ENCODE results near the gene RFXANK. TPM values are rescaled to one million over a fixed set of nuclear protein-coding genes. Genes with fewer than 3 reads are reported as not detected.
A peak's percentile ranks its signal among the peaks of the same experiment; 100 is the strongest.
"Not testable (repeated sequence)": the region's sequence is repeated elsewhere in the genome, so short reads cannot be mapped to it uniquely, and the experiment has no call there.

RFXANK gene
- total and polyA plus RNA-seq, 2 donors (not counting 1 experiment from before 2014, with no cell fraction given), result 77.9 to 100 TPM

GRCh38 chr19:19217099-19217498, 25.0 kb downstream of the RFXANK start:
- DNase-seq (no peak), ATAC-seq (ENCODE audit: low read depth) (no peak)
- ChIA-PET CTCF (no interaction called here), POLR2A (no interaction called here)
- no peak overlapping the region for H3K4me2 ChIP-seq (replicated peaks; ENCODE audit: low read depth, low read length, poor library complexity, severe bottlenecking)
- no peak overlapping the region for H3K4me3 Mint-ChIP-seq
- no peak overlapping the region for H3K9ac ChIP-seq (ENCODE audit: low read length)
- H3K36me3 ChIP-seq (replicated peaks in 1 of 2; ENCODE audit: control extremely low read depth in 1 of 2, control insufficient read depth in 1 of 2, extremely low read depth in 1 of 2, insufficient read depth in 2 of 2, low read length in 1 of 2), result no peaks in the 10 kb centered on the region
- peaks cover 0 to 23% (median 0%) of the 10 kb centered on the region in 3 donors for H3K9me3 ChIP-seq (ENCODE audit: control extremely low read depth in 1 of 3, control insufficient read depth in 2 of 3, insufficient read depth in 1 of 3, low read length in 2 of 3)
- H4K20me1 ChIP-seq (ENCODE audit: control insufficient read depth, insufficient read depth, low read length, poor library complexity, severe bottlenecking), result no peaks in the 10 kb centered on the region
- no peaks in the 10 kb centered on the region for H3K79me2 ChIP-seq (ENCODE audit: control insufficient read depth, insufficient read depth, low read length)
- H3K27ac Mint-ChIP-seq, result no peak overlapping the region
- H3K4me1 Mint-ChIP-seq, result peaks cover 4% of the 10 kb centered on the region
- peaks cover 0 to 45% (median 21%) of the 10 kb centered on the region in 4 experiments for H3K27me3 ChIP-seq (replicated peaks in 1 of 4; ENCODE audit: control extremely low read depth in 1 of 4, control insufficient read depth in 3 of 4, insufficient read depth in 4 of 4, low read length in 3 of 4)
- H3K4me1 ChIP-seq (ENCODE audit: control insufficient read depth in 2 of 2, insufficient read depth in 2 of 2, low read length in 2 of 2), result peaks cover 0 to 5% of the 10 kb centered on the region in 2 donors
- no peak for TF ChIP-seq EZH2 (IDR thresholded peaks at IDR 0.05; ENCODE audit: borderline replicate concordance, insufficient read depth, low read depth, low read length, poor library complexity, severe bottlenecking)
- TF ChIP-seq CTCF (IDR thresholded peaks at IDR 0.05), result peak; percentile 20
- no peak overlapping the region for H3K4me3 ChIP-seq (ENCODE audit: control extremely low read depth in 1 of 5, extremely low read depth in 1 of 5, insufficient read depth in 1 of 5, low read depth in 2 of 5, low read length in 4 of 5)
- H3K27ac ChIP-seq (ENCODE audit: low read length in 2 of 2), result no peak overlapping the region
- no peak overlapping the region for H2AFZ ChIP-seq (ENCODE audit: insufficient read depth, low read depth, low read length, poor library complexity, severe bottlenecking)
- peaks cover 40% of the 10 kb centered on the region for H3K27me3 Mint-ChIP-seq
- WGBS (ENCODE audit: insufficient coverage), result 73% methylated on average over 3 of the region's 4 CpGs
- intact Hi-C loops (cut with micrococcal nuclease), result no loop called here
- H3K9me3 Mint-ChIP-seq (ENCODE audit: insufficient read depth), result no peaks in the 10 kb centered on the region

GRCh38 chr19:19218911-19219310, 26.9 kb downstream of the RFXANK start:
- Histone ChIP-seq H3K4me3 (ENCODE audit: control extremely low read depth in 1 of 5, extremely low read depth in 1 of 5, insufficient read depth in 1 of 5, low read depth in 2 of 5, low read length in 4 of 5) (no peak overlapping the region), H3K27me3 (replicated peaks in 1 of 4; ENCODE audit: control extremely low read depth in 1 of 4, control insufficient read depth in 3 of 4, insufficient read depth in 4 of 4, low read length in 3 of 4) (peaks cover 0 to 31% (median 12%) of the 10 kb centered on the region in 4 experiments), H4K20me1 (ENCODE audit: control insufficient read depth, insufficient read depth, low read length, poor library complexity, severe bottlenecking) (no peaks in the 10 kb centered on the region), H3K27ac (ENCODE audit: low read length in 2 of 2) (no peak overlapping the region), H3K4me1 (ENCODE audit: control insufficient read depth in 2 of 2, insufficient read depth in 2 of 2, low read length in 2 of 2) (peaks cover 0 to 3% of the 10 kb centered on the region in 2 donors), H2AFZ (ENCODE audit: insufficient read depth, low read depth, low read length, poor library complexity, severe bottlenecking) (no peak overlapping the region), H3K79me2 (ENCODE audit: control insufficient read depth, insufficient read depth, low read length) (no peaks in the 10 kb centered on the region), H3K9ac (ENCODE audit: low read length) (no peak overlapping the region), H3K9me3 (ENCODE audit: control extremely low read depth in 1 of 3, control insufficient read depth in 2 of 3, insufficient read depth in 1 of 3, low read length in 2 of 3) (peaks cover 0 to 13% (median 0%) of the 10 kb centered on the region in 3 donors), H3K4me2 (replicated peaks; ENCODE audit: low read depth, low read length, poor library complexity, severe bottlenecking) (no peak overlapping the region), H3K36me3 (replicated peaks in 1 of 2; ENCODE audit: control extremely low read depth in 1 of 2, control insufficient read depth in 1 of 2, extremely low read depth in 1 of 2, insufficient read depth in 2 of 2, low read length in 1 of 2) (no peaks in the 10 kb centered on the region)
- WGBS (ENCODE audit: insufficient coverage), result 91% methylated on average over 21 of the region's 21 CpGs
- ATAC-seq (ENCODE audit: low read depth), result no peak
- H3K4me3 Mint-ChIP-seq, result no peak overlapping the region
- H3K27ac Mint-ChIP-seq, result no peak overlapping the region
- ChIA-PET POLR2A (no interaction called here), CTCF (no interaction called here)
- peaks cover 31% of the 10 kb centered on the region for H3K27me3 Mint-ChIP-seq
- TF ChIP-seq EZH2 (IDR thresholded peaks at IDR 0.05; ENCODE audit: borderline replicate concordance, insufficient read depth, low read depth, low read length, poor library complexity, severe bottlenecking), result no peak
- no peak for TF ChIP-seq CTCF (IDR thresholded peaks at IDR 0.05)
- no peak for DNase-seq
- no peaks in the 10 kb centered on the region for H3K9me3 Mint-ChIP-seq (ENCODE audit: insufficient read depth)
- intact Hi-C loops (cut with micrococcal nuclease), result no loop called here
- H3K4me1 Mint-ChIP-seq, result peaks cover 2% of the 10 kb centered on the region

- H3K27me3 Mint-ChIP-seq, result peaks cover 16% of the 10 kb centered on the region
- H3K27ac ChIP-seq (ENCODE audit: low read length in 2 of 2); DNase-seq; H3K4me3 ChIP-seq (ENCODE audit: control extremely low read depth in 1 of 5, extremely low read depth in 1 of 5, insufficient read depth in 1 of 5, low read depth in 2 of 5, low read length in 4 of 5); H3K79me2 ChIP-seq (ENCODE audit: control insufficient read depth, insufficient read depth, low read length); H3K4me3 Mint-ChIP-seq; H3K9me3 Mint-ChIP-seq (ENCODE audit: insufficient read depth); ATAC-seq (ENCODE audit: low read depth); H3K9ac ChIP-seq (ENCODE audit: low read length); H2AFZ ChIP-seq (ENCODE audit: insufficient read depth, low read depth, low read length, poor library complexity, severe bottlenecking); H3K4me1 Mint-ChIP-seq; CTCF ChIA-PET; H3K27ac Mint-ChIP-seq; H3K36me3 ChIP-seq (replicated peaks in 1 of 2; ENCODE audit: control extremely low read depth in 1 of 2, control insufficient read depth in 1 of 2, extremely low read depth in 1 of 2, insufficient read depth in 2 of 2, low read length in 1 of 2); H4K20me1 ChIP-seq (ENCODE audit: control insufficient read depth, insufficient read depth, low read length, poor library complexity, severe bottlenecking); H3K4me1 ChIP-seq (ENCODE audit: control insufficient read depth in 2 of 2, insufficient read depth in 2 of 2, low read length in 2 of 2); POLR2A ChIA-PET; H3K4me2 ChIP-seq (replicated peaks; ENCODE audit: low read depth, low read length, poor library complexity, severe bottlenecking); H3K9me3 ChIP-seq (ENCODE audit: control extremely low read depth in 1 of 3, control insufficient read depth in 2 of 3, insufficient read depth in 1 of 3, low read length in 2 of 3): not testable (repeated sequence)
- 94% methylated on average over 6 of the region's 8 CpGs for WGBS (ENCODE audit: insufficient coverage)
- peaks cover 0 to 26% (median 6%) of the 10 kb centered on the region in 4 experiments for H3K27me3 ChIP-seq (replicated peaks in 1 of 4; ENCODE audit: control extremely low read depth in 1 of 4, control insufficient read depth in 3 of 4, insufficient read depth in 4 of 4, low read length in 3 of 4)
- intact Hi-C loops (cut with micrococcal nuclease), result loop anchor here (1.0 kb wide), 1 partner anchor 14 kb away; no protein-coding TSS in a partner anchor
Measured at GRCh38 chr19:19221000-19221399, 28.9 kb downstream of the RFXANK start.

All from B cell (primary cell).